Activated CD8-positive, alpha-beta memory T cell treated with anti-CD3 and anti-CD28 coated beads, Interleukin-2, amount 50 U/mL, for 4 hours (primary cell): ENCODE measurements around the gene ZCCHC3.
A peak's percentile ranks its signal among the peaks of the same experiment; 100 is the strongest.

Experiments used
- DNase-seq: peaks from one replicate; pipeline ENCODE4 v3.0.0-alpha.2; 2020

Gene ZCCHC3

GRCh38 chr20:347317-347639, 49.9 kb downstream of the ZCCHC3 start:
- no peak for DNase-seq

GRCh38 chr20:347640-348484, 50.5 kb downstream of the ZCCHC3 start:
- DNase-seq = peak; percentile 60

- no peak for DNase-seq
Observed at GRCh38 chr20:348972-349841, 51.8 kb downstream of the ZCCHC3 start.
